T-cell (primary cell): ENCODE data around the gene FAM221B. TPM values are rescaled to one million over a fixed set of nuclear protein-coding genes. Genes with fewer than 3 reads are reported as not detected.

ENCODE experiments used
- ATAC-seq, 4 experiments: fragments of 200-7000 bp in 3 of 4; fragments of 150-1000 bp in 1 of 4; cut with Tn5 transposase; replicated peaks in 1 of 4; 1 replicate in 3 of 4; 2 replicates in 1 of 4; pipeline ENCODE4 v1.10.0; 2021; ENCODE audit warnings: moderate library complexity in 3 of 4, mild to moderate bottlenecking in 2 of 4, moderate number of reproducible peaks in 1 of 4
- CTCF ChIA-PET, 2 donors: fragments of 300-600 bp; sonication (Branson Sonifier 250); formaldehyde crosslinking; loops; one replicate each; lab custom pipeline; 2022; ENCODE audit warnings: antibody characterized with exemption in 2 of 2; lab: Charles Lee
- POLR2A ChIA-PET, 2 donors: fragments of 300-600 bp; sonication (Branson Sonifier 250); formaldehyde crosslinking; loops; one replicate each; lab custom pipeline; 2022; ENCODE audit warnings: antibody characterized with exemption in 2 of 2; lab: Charles Lee
- DNase-seq, 35 experiments: peaks; one replicate each; pipeline versions ENCODE4 v3.0.0 to v3.0.0-alpha.2; 2013 to 2023
- H3K27ac ChIP-seq: one replicate; pipeline ENCODE4 v1.5.1; 2013; ENCODE audit warnings: low read length
- H3K27me3 ChIP-seq, 2 experiments: replicated peaks in 1 of 2; 1 replicate in 1 of 2; 2 replicates in 1 of 2; pipeline versions ENCODE4 v1.6.1 to v1.7.0; 2013; ENCODE audit warnings: low read length in 1 of 2, mixed read lengths in 1 of 2; ENCODE audit not compliant: control insufficient read depth in 2 of 2, insufficient read depth in 2 of 2; ENCODE audit errors: extremely low read depth in 1 of 2
- H3K36me3 ChIP-seq, 2 donors: 1 replicate in 1 of 2; 2 replicates in 1 of 2; pipeline versions ENCODE4 v1.6.1 to v1.7.0; 2013; ENCODE audit warnings: low read length in 1 of 2; ENCODE audit not compliant: control insufficient read depth in 2 of 2, insufficient read depth in 1 of 2; ENCODE audit errors: extremely low read depth in 1 of 2
- H3K4me1 ChIP-seq, 2 experiments: 1 replicate in 1 of 2; 2 replicates in 1 of 2; pipeline versions ENCODE4 v1.6.1 to v1.7.0; 2013; ENCODE audit warnings: low read length in 2 of 2, mixed read lengths in 1 of 2; ENCODE audit not compliant: insufficient read depth in 2 of 2, control insufficient read depth in 1 of 2; ENCODE audit errors: extremely low read depth in 1 of 2
- H3K4me3 ChIP-seq, 2 donors: 1 replicate in 1 of 2; 2 replicates in 1 of 2; pipeline versions ENCODE4 v1.5.1 to v1.7.0; 2013; ENCODE audit warnings: mild to moderate bottlenecking in 2 of 2, low read length in 1 of 2, moderate library complexity in 1 of 2; ENCODE audit not compliant: control insufficient read depth in 1 of 2; ENCODE audit errors: extremely low read depth in 1 of 2
- H3K9me3 ChIP-seq: 2 replicates; pipeline ENCODE4 v1.7.0; 2013
- H3K27ac Mint-ChIP-seq, 2 donors: one replicate each; pipeline ENCODE4 v1.8.0; 2020 to 2021; ENCODE audit warnings: mild to moderate bottlenecking in 2 of 2, mixed read lengths in 2 of 2
- H3K27me3 Mint-ChIP-seq, 2 donors: one replicate each; pipeline ENCODE4 v1.8.0; 2021 to 2022; ENCODE audit warnings: mixed read lengths in 2 of 2
- H3K36me3 Mint-ChIP-seq: one replicate; pipeline ENCODE4 v1.8.0; 2021; ENCODE audit warnings: mixed read lengths
- H3K4me1 Mint-ChIP-seq, 3 donors: one replicate each; pipeline ENCODE4 v1.8.0; 2020 to 2022; ENCODE audit warnings: mixed read lengths in 3 of 3, mild to moderate bottlenecking in 1 of 3
- H3K4me3 Mint-ChIP-seq, 3 donors: one replicate each; pipeline ENCODE4 v1.8.0; 2020 to 2022; ENCODE audit warnings: mild to moderate bottlenecking in 3 of 3, mixed read lengths in 3 of 3, moderate library complexity in 3 of 3
- H3K9me3 Mint-ChIP-seq, 3 donors: one replicate each; pipeline ENCODE4 v1.8.0; 2020 to 2022; ENCODE audit warnings: mixed read lengths in 3 of 3
- WGBS: methylation state at CpG from one replicate; pipeline ENCODE4 v1.1.5; 2013; ENCODE audit warnings: missing lambda C conversion rate; ENCODE audit not compliant: insufficient coverage; 5-methylcytosine and 5-hydroxymethylcytosine counted together
- total RNA-seq, 35 experiments: library from RNA in 6 of 35; stranded (reverse) in 6 of 35; fragments of 120-200 nt in 1 of 35; gene quantifications; one replicate each; pipeline versions ENCODE4 v1.2.1 to v1.2.4 and lab custom pipeline; 2013 to 2026

FAM221B gene, protein sequence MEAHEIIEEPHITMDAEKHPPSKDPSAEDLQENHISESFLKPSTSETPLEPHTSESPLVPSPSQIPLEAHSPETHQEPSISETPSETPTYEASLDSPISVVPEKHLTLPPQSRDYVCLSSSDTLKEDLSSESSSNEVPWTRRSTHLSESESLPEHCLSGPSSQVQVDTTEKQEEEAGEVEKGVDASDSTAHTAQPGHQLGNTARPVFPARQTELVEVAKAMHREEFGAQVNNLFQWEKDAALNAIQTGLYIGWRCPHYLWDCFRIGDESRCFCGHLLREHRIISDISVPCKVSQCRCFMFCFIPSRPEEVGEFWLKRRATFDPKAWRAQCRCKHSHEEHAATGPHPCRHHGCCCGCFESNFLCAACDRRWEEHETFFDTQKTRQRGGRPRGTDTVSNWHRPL
- total RNA-seq (not detected), total RNA-seq (lab: John Stamatoyannopoulos, UW) (0 to 0.04 (median 0) reads per million in 29 experiments)
- not detected for total RNA-seq (2013)

GRCh38 chr9:35828716-35829083 lies at the start of gene FAM221B:
TSS of gene FAM221B (minus strand) at chr9:35828732. CDS start at chr9:35826161, 2,571 bp downstream.
- Histone ChIP-seq H3K36me3 (no peaks in the 10 kb centered on the region), H3K4me1 (peaks cover 4 to 20% of the 10 kb centered on the region in 2 experiments), H3K27ac (peak within 1 kb of the TSS; percentile 64), H3K27me3 (no peaks in the 10 kb centered on the region), H3K4me3 (peak within 1 kb of the TSS; percentile 76 to 87), H3K9me3 (no peaks in the 10 kb centered on the region)
- POLR2A ChIA-PET = no interaction called here
- H3K27me3 Mint-ChIP-seq = no peaks in the 10 kb centered on the region
- peak within 1 kb of the TSS; percentile 86 to 96 (median 93) for H3K4me3 Mint-ChIP-seq
- under 1% methylated on average over 21 of the region's 21 CpGs for WGBS
- H3K36me3 Mint-ChIP-seq = no peaks in the 10 kb centered on the region
- H3K9me3 Mint-ChIP-seq = no peaks in the 10 kb centered on the region
- CTCF ChIA-PET = interaction anchor here in 1 of 2 donors (0.6 to 1.0 kb wide), 2 partner anchors 38 to 74 kb away, joined by 4 to 6 read pairs; no protein-coding TSS in a partner anchor
- ATAC-seq (no peak), DNase-seq (peak in 4 of 35 experiments; percentile 7 to 35 (median 14))
- peaks cover 36 to 41% (median 37%) of the 10 kb centered on the region in 3 donors for H3K4me1 Mint-ChIP-seq
- H3K27ac Mint-ChIP-seq = peak within 1 kb of the TSS; percentile 86 to 95

- H3K27me3 ChIP-seq = peaks cover 0 to 3% of the 10 kb centered on the region in 2 experiments
- WGBS = no CpG with 5 or more reads among the region's 3 CpGs
- Mint-ChIP-seq H3K9me3 (peaks cover 4 to 10% (median 4%) of the 10 kb centered on the region in 3 donors), H3K4me1 (no peaks in the 10 kb centered on the region), H3K27ac (no peak overlapping the region), H3K36me3 (peaks cover 3% of the 10 kb centered on the region), H3K4me3 (no peak overlapping the region), H3K27me3 (peaks cover 0 to 3% of the 10 kb centered on the region in 2 donors)
- POLR2A ChIA-PET = no interaction called here
- no peaks in the 10 kb centered on the region for H3K4me1 ChIP-seq
- CTCF ChIA-PET = interaction anchor here in 1 of 2 donors (1.3 kb wide), 1 partner anchor 10 kb away, joined by 5 read pairs; no protein-coding TSS in a partner anchor
- DNase-seq (no peak), ATAC-seq (no peak)
- no peaks in the 10 kb centered on the region for H3K36me3 ChIP-seq
- no peak overlapping the region for H3K27ac ChIP-seq
- no peak overlapping the region for H3K4me3 ChIP-seq
- peaks cover 6% of the 10 kb centered on the region for H3K9me3 ChIP-seq
Observed at GRCh38 chr9:35872505-35872904, 44.0 kb upstream of the FAM221B start.

- Mint-ChIP-seq H3K36me3 (no peaks in the 10 kb centered on the region), H3K27ac (no peak overlapping the region), H3K4me1 (no peaks in the 10 kb centered on the region), H3K27me3 (no peaks in the 10 kb centered on the region), H3K9me3 (peaks cover 0 to 1% (median under 1%) of the 10 kb centered on the region in 3 donors), H3K4me3 (no peak overlapping the region)
- CTCF ChIA-PET = interaction anchor here in 1 of 2 donors (1.3 kb wide), 1 partner anchor 11 kb away, joined by 5 read pairs; no protein-coding TSS in a partner anchor
- Histone ChIP-seq H3K36me3 (no peaks in the 10 kb centered on the region), H3K27ac (no peak overlapping the region), H3K27me3 (peaks cover 0 to 3% of the 10 kb centered on the region in 2 experiments), H3K9me3 (peaks cover 2% of the 10 kb centered on the region), H3K4me3 (no peak overlapping the region), H3K4me1 (no peaks in the 10 kb centered on the region)
- 60% methylated on average over 1 of the region's 3 CpGs for WGBS
- ATAC-seq = no peak
- DNase-seq = no peak
- POLR2A ChIA-PET = no interaction called here
Observed at GRCh38 chr9:35871545-35871944, 43.0 kb upstream of the FAM221B start.

DNA sequence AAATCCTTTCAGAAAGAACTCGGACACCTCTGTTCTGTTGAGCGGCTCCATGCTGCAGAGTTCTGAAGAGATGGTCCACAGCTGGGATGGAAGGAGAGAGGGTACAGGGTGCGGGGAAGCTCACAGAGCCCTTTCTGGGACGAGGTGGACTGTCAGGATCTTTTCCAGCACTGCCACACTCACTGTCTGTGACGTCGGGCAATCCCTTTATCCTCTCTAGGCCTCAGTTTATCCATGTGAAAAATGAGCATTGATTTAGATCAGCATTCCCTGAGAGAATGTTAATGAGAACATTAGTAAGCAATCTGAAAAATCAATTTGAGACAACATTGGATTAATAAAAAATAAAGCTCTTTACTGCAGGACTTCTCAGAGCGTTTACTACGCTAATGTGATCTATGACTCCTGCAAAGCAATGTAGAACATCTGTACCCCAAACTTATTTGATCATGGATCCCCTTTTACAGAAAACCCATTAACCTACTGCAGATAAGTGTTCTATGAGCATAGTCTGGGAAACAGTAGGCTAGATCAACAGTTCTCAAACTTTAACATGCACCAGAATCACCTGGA lies 41.9 kb upstream of the FAM221B start, which contains the start of gene OR13J1:
OR13J1 (minus strand) TSS at position 51 of the 573 bp plus-strand sequence; CDS start at position 51, 0 bp downstream.
- H3K4me1 Mint-ChIP-seq = no peaks in the 10 kb centered on the region
- CTCF ChIA-PET = no interaction called here
- Histone ChIP-seq H3K9me3 (peaks cover 1% of the 10 kb centered on the region), H3K27me3 (peaks cover 0 to 3% of the 10 kb centered on the region in 2 experiments), H3K4me3 (no peak within 1 kb of the TSS), H3K27ac (no peak within 1 kb of the TSS), H3K4me1 (no peaks in the 10 kb centered on the region), H3K36me3 (no peaks in the 10 kb centered on the region)
- DNase-seq = no peak
- H3K4me3 Mint-ChIP-seq = no peak within 1 kb of the TSS
- POLR2A ChIA-PET = no interaction called here
- no peak for ATAC-seq
- H3K27me3 Mint-ChIP-seq = peaks cover 2 to 4% of the 10 kb centered on the region in 2 donors
- no peaks in the 10 kb centered on the region for H3K9me3 Mint-ChIP-seq
- no peaks in the 10 kb centered on the region for H3K36me3 Mint-ChIP-seq
- no peak within 1 kb of the TSS for H3K27ac Mint-ChIP-seq
- 100% methylated on average over 1 of the region's 8 CpGs for WGBS

DNA sequence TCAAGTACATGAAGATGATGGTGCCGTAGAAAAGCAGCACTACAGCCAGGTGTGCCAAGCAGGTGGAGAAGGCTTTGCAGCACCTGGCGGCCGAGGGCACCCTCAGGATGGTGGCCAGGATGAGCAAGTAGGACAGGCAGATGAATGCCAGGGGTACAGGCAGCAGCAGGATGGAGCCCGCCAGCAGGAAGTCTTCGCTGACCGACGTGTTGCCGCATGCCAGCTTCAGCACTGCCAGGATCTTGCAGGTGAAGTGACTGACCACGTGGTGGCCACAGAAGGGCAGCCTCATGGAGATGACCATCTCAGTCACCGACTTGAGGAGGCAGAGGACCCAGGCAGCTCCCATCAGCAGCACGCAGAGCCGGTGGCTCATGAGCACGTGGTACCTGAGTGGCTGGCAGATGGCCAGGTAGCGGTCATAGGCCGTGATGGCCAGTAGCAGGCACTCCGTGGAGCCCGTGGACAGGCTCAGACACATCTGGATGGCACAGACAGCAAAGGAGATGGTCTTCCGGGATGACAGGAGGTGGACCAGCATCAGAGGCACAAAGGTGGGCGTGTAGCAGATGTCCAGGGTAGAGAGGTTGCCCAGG lies 41.2 kb upstream of the FAM221B start:
- no peak overlapping the region for H3K27ac ChIP-seq
- POLR2A ChIA-PET = no interaction called here
- CTCF ChIA-PET = no interaction called here
- no peaks in the 10 kb centered on the region for H3K36me3 ChIP-seq
- Mint-ChIP-seq H3K27me3 (peaks cover 4% of the 10 kb centered on the region in 2 donors), H3K27ac (no peak overlapping the region), H3K9me3 (no peaks in the 10 kb centered on the region), H3K4me1 (no peaks in the 10 kb centered on the region), H3K4me3 (no peak overlapping the region), H3K36me3 (no peaks in the 10 kb centered on the region)
- H3K27me3 ChIP-seq = peaks cover 0 to 6% of the 10 kb centered on the region in 2 experiments
- no peaks in the 10 kb centered on the region for H3K9me3 ChIP-seq
- ATAC-seq = no peak
- no peaks in the 10 kb centered on the region for H3K4me1 ChIP-seq
- H3K4me3 ChIP-seq = no peak overlapping the region
- no peak for DNase-seq
- WGBS = 86% methylated on average over 19 of the region's 19 CpGs

GRCh38 chr9:35868933-35869332 lies 40.4 kb upstream of the FAM221B start:
- Mint-ChIP-seq H3K4me3 (no peak overlapping the region), H3K27ac (no peak overlapping the region), H3K9me3 (no peaks in the 10 kb centered on the region), H3K4me1 (no peaks in the 10 kb centered on the region), H3K27me3 (peaks cover 9 to 10% of the 10 kb centered on the region in 2 donors), H3K36me3 (no peaks in the 10 kb centered on the region)
- ATAC-seq = no peak
- peaks cover 0 to 7% of the 10 kb centered on the region in 2 experiments for H3K27me3 ChIP-seq
- no peaks in the 10 kb centered on the region for H3K9me3 ChIP-seq
- H3K4me1 ChIP-seq = no peaks in the 10 kb centered on the region
- 100% methylated on average over 1 of the region's 2 CpGs for WGBS
- H3K27ac ChIP-seq = no peak overlapping the region
- no peaks in the 10 kb centered on the region for H3K36me3 ChIP-seq
- no peak for DNase-seq
- no peak overlapping the region for H3K4me3 ChIP-seq
- ChIA-PET CTCF (no interaction called here), POLR2A (no interaction called here)
